ENCODE results near the gene FAM234A. TPM values are rescaled to one million over a fixed set of nuclear protein-coding genes. Genes with fewer than 3 reads are reported as not detected.
A peak's percentile ranks its signal among the peaks of the same experiment; 100 is the strongest.

Gene FAM234A
- total RNA-seq, 1 experiment from 2014 or later = 121 TPM

- H3K27ac ChIP-seq (ENCODE audit: low read length) = no peak within 1 kb of the TSS
- intact Hi-C loops (cut with micrococcal nuclease; ENCODE audit: unreplicated experiment) (no loop called here), in situ Hi-C loops (cut with HindIII; ENCODE audit: low pct_unique_long_range_greater_than_20kb, low sequenced_read_pairs) (no loop called here)
- ChIA-PET POLR2A (no interaction called here), CTCF (no interaction called here)
- no peaks in the 10 kb centered on the region for H3K9me3 ChIP-seq (ENCODE audit: control insufficient read depth, insufficient read depth, low read depth, low read length)
- H3K4me3 ChIP-seq (ENCODE audit: low read depth in 2 of 2, low read length in 2 of 2) = peak within 1 kb of the TSS; percentile 35 to 57
- TF ChIP-seq SIN3A (IDR thresholded peaks at IDR 0.05; ENCODE audit: borderline replicate concordance, insufficient read depth, low read depth, low read length) (no peak), REST (IDR thresholded peaks at IDR 0.05; ENCODE audit: insufficient read depth in 1 of 2, low read depth in 2 of 2, low read length in 1 of 2) (no peak), TCF7L2 (IDR thresholded peaks at IDR 0.05; ENCODE audit: low read depth, low read length) (no peak), CTCF (IDR thresholded peaks at IDR 0.05) (no peak), POLR2AphosphoS5 (IDR thresholded peaks at IDR 0.05; ENCODE audit: low read depth, low read length) (no peak)
- no peaks in the 10 kb centered on the region for H3K36me3 ChIP-seq (ENCODE audit: control insufficient read depth, insufficient read depth, low read length)
- peaks cover 6% of the 10 kb centered on the region; the same call in 1 of the 2 replicates for H3K4me1 ChIP-seq (ENCODE audit: control insufficient read depth, insufficient read depth, low read length)
- BruUV-seq (replicated peaks) = no TSS peak
- ATAC-seq = peak; percentile 42; the same call in 1 of the 2 replicates
- no peaks in the 10 kb centered on the region for H3K27me3 ChIP-seq (ENCODE audit: control insufficient read depth, insufficient read depth, low read length)
- DNase-seq (ENCODE audit: low read depth, low spot score) = no peak
Observed at GRCh38 chr16:275786-276232, 41.2 kb downstream of the FAM234A start, which contains the start of gene RGS11. TSS of gene RGS11 (minus strand) at chr16:275944. CDS start at chr16:275911, 33 bp downstream.

DNA sequence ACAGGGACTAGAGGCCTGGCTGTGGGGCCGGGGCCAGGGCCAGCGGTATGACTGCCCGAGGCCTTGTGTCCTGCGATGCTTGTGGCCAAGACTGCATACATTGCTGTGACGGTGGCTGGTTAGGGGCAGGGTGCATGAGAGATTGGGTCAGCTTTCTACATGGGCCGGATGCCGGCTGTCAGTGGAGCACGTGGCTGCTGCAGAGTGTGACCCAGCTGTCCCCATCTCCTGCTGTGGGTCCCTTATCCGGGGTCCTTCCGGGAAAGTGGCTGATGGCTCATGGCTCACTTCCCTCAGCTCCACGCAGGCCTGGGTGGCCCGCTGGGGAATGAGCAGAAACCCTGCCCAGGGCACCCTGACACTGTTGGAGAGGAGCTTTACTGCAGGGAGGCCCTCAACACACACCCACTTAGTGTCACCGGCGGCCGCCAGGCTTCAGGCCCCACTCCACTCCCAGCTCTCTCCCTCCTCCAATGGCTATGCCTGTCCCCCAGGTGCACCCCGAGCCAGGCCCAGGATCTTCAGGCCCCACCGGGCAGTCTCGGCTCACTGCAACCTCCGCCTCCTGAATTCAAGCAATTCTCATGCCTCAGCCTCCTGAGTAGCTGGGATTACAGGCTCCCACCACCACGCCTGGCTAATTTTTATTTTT, 41.9 kb downstream of the FAM234A start:
- H3K9me3 ChIP-seq (ENCODE audit: control insufficient read depth, insufficient read depth, low read depth, low read length) = no peaks in the 10 kb centered on the region
- no peaks in the 10 kb centered on the region for H3K27me3 ChIP-seq (ENCODE audit: control insufficient read depth, insufficient read depth, low read length)
- ATAC-seq (no peak), DNase-seq (ENCODE audit: low read depth, low spot score) (no peak)
- H3K4me1 ChIP-seq (ENCODE audit: control insufficient read depth, insufficient read depth, low read length) = peaks cover 8% of the 10 kb centered on the region
- in situ Hi-C loops (cut with HindIII; ENCODE audit: low pct_unique_long_range_greater_than_20kb, low sequenced_read_pairs) = no loop called here
- no peak overlapping the region for H3K27ac ChIP-seq (ENCODE audit: low read length)
- no peaks in the 10 kb centered on the region for H3K36me3 ChIP-seq (ENCODE audit: control insufficient read depth, insufficient read depth, low read length)
- CTCF ChIA-PET = no interaction called here
- H3K4me3 ChIP-seq (ENCODE audit: low read depth in 2 of 2, low read length in 2 of 2) = peak overlapping the region in 1 of 2 experiments; percentile 14; a peak in 2 of 4 replicates
- no TSS peak for BruUV-seq (replicated peaks)
- intact Hi-C loops (cut with micrococcal nuclease; ENCODE audit: unreplicated experiment) = no loop called here
- POLR2A ChIA-PET = interaction anchor here (0.6 to 0.7 kb wide), 2 partner anchors 21 to 48 kb away, joined by 3 to 4 read pairs; no protein-coding TSS in a partner anchor
- TF ChIP-seq POLR2AphosphoS5 (IDR thresholded peaks at IDR 0.05; ENCODE audit: low read depth, low read length) (no peak), CTCF (IDR thresholded peaks at IDR 0.05) (no peak), TCF7L2 (IDR thresholded peaks at IDR 0.05; ENCODE audit: low read depth, low read length) (no peak), SIN3A (IDR thresholded peaks at IDR 0.05; ENCODE audit: borderline replicate concordance, insufficient read depth, low read depth, low read length) (no peak), REST (IDR thresholded peaks at IDR 0.05; ENCODE audit: insufficient read depth in 1 of 2, low read depth in 2 of 2, low read length in 1 of 2) (no peak)
